ENCODE measurements around the gene PDLIM1.

GRCh38 chr10:95336702-95337101 is 45.9 kb upstream of the PDLIM1 start:
- no peak for TF ChIP-seq POLR2A (IDR thresholded peaks at IDR 0.05; ENCODE audit: low read length)
- no peak for TF ChIP-seq GATA1 (IDR thresholded peaks at IDR 0.05; ENCODE audit: low read depth, low read length)
